Testis (tissue), 3 donors: ENCODE results near the gene GDF11. TPM values are rescaled to one million over a fixed set of nuclear protein-coding genes. Genes with fewer than 3 reads are reported as not detected.

Source experiments
- DNase-seq: peaks from one replicate; pipeline ENCODE4 v3.0.0-alpha.2; 2019
- H3K27ac ChIP-seq, 2 donors: fragments of 200-600 bp; sonication (generic); one replicate each; pipeline ENCODE4 v1.5.1; 2019
- H3K27me3 ChIP-seq: fragments of 200-600 bp; sonication (generic); one replicate; pipeline ENCODE4 v1.5.1; 2019
- H3K36me3 ChIP-seq: fragments of 200-600 bp; sonication (generic); one replicate; pipeline ENCODE4 v1.5.1; 2017; ENCODE audit warnings: low read depth; ENCODE audit errors: missing control alignments
- H3K4me1 ChIP-seq: fragments of 200-600 bp; sonication (generic); one replicate; pipeline ENCODE4 v1.5.1; 2019
- H3K4me3 ChIP-seq, 2 donors: fragments of 200-600 bp; sonication (generic); one replicate each; pipeline ENCODE4 v1.5.1; 2017 to 2019
- H3K9me3 ChIP-seq: fragments of 200-600 bp; sonication (generic); one replicate; pipeline ENCODE4 v1.5.1; 2017
- CTCF ChIP-seq, 3 experiments: fragments of 450-650 bp in 2 of 3; fragments of 200-600 bp in 1 of 3; sonication (generic) in 1 of 3; IDR thresholded peaks; one replicate each; pipeline ENCODE4 v1.5.1; 2016 to 2019; ENCODE audit warnings: antibody characterized with exemption in 3 of 3, mild to moderate bottlenecking in 2 of 3, moderate library complexity in 1 of 3
- POLR2A ChIP-seq: fragments of 450-650 bp; IDR thresholded peaks from one replicate; pipeline ENCODE4 v1.6.1; 2017; ENCODE audit warnings: antibody characterized with exemption, mild to moderate bottlenecking, moderate library complexity
- WGBS, 2 donors: methylation state at CpG; one replicate each; pipeline ENCODE4 v1.1.5; 2018; 5-methylcytosine and 5-hydroxymethylcytosine counted together
- intact Hi-C: fragments of 100-400 bp; cut with DNase I; formaldehyde crosslinking; loops from one replicate; pipeline ENCODE4 v1.15.1; 2023; ENCODE audit warnings: low total_unique reads
- polyA plus RNA-seq: library from polyadenylated mRNA; stranded (reverse); fragments of 350-450 nt; fragmentation: Illumina TruSeq; extraction: RNeasy Lipid Tissue Mini Kit (QIAGEN cat#74804); gene quantifications from one replicate; pipeline ENCODE4 v1.2.3, GENCODE V29; 2014; ENCODE audit warnings: low read depth, low replicate concordance; ENCODE audit not compliant: insufficient read depth
- total RNA-seq, 2 donors: library from RNA; depleted of rRNA; stranded (reverse); fragments of >200 nt; gene quantifications; one replicate each; pipeline ENCODE4 v1.2.3, GENCODE V29; 2016

GDF11 gene
- total and polyA plus RNA-seq, 3 donors from 2014 or later: 3.0 to 3.3 (median 3.1) TPM

GRCh38 chr12:55715169-55715764 is 27.7 kb upstream of the GDF11 start:
- H3K4me1 ChIP-seq: peaks cover 60% of the 10 kb centered on the region
- peak overlapping the region; percentile 90 to 96 for H3K27ac ChIP-seq
- no peak for DNase-seq
- H3K4me3 ChIP-seq: peak overlapping the region; percentile 85 to 95
- no peaks in the 10 kb centered on the region for H3K36me3 ChIP-seq
- TF ChIP-seq CTCF (IDR thresholded peaks at IDR 0.05) (no peak), POLR2A (no peak)
- H3K27me3 ChIP-seq: no peaks in the 10 kb centered on the region
- 48 to 52% methylated on average over 7 of the region's 7 CpGs for WGBS, 2 donors
- intact Hi-C loops: no loop called here
- H3K9me3 ChIP-seq: no peaks in the 10 kb centered on the region

- peak; percentile 95 for DNase-seq
- TF ChIP-seq CTCF (IDR thresholded peaks at IDR 0.05): peak in 1 of 3 experiments; percentile 34
- TF ChIP-seq POLR2A: no peak
- intact Hi-C loops: no loop called here
- Histone ChIP-seq H3K4me3 (peak within 1 kb of the TSS; percentile 85 to 95), H3K36me3 (no peaks in the 10 kb centered on the region), H3K27me3 (no peaks in the 10 kb centered on the region), H3K9me3 (no peaks in the 10 kb centered on the region), H3K4me1 (peaks cover 66% of the 10 kb centered on the region), H3K27ac (peak within 1 kb of the TSS; percentile 90 to 96)
- WGBS, 2 donors: 1% methylated on average over 22 to 42 of the region's 42 CpGs
These were observed 26.9 kb upstream of the GDF11 start, which contains the start of gene BLOC1S1 for GRCh38 chr12:55715833-55716581. Gene BLOC1S1, plus strand, starts transcription at chr12:55716046. Its CDS starts 6 bp downstream, at chr12:55716052.

GRCh38 chr12:55716582-55716957 is 26.4 kb upstream of the GDF11 start:
- intact Hi-C loops: no loop called here
- no peak for DNase-seq
- Histone ChIP-seq H3K27me3 (no peaks in the 10 kb centered on the region), H3K27ac (peak overlapping the region; percentile 90 to 96), H3K4me3 (peak overlapping the region; percentile 85 to 95), H3K4me1 (peaks cover 69% of the 10 kb centered on the region), H3K36me3 (no peaks in the 10 kb centered on the region), H3K9me3 (no peaks in the 10 kb centered on the region)
- 3% methylated on average over 13 of the region's 13 CpGs for WGBS, 2 donors
- no peak for TF ChIP-seq POLR2A

GRCh38 chr12:55717011-55718007 is 25.6 kb upstream of the GDF11 start:
- DNase-seq: no peak
- intact Hi-C loops: no loop called here

More at GRCh38 chr12:55717011-55718007, 25.6 kb upstream of the GDF11 start:
- no peaks in the 10 kb centered on the region for H3K27me3 ChIP-seq
- WGBS, 2 donors: 22 to 36% methylated on average over 8 of the region's 8 CpGs
- H3K9me3 ChIP-seq: no peaks in the 10 kb centered on the region
- H3K4me1 ChIP-seq: peaks cover 63% of the 10 kb centered on the region
- no peaks in the 10 kb centered on the region for H3K36me3 ChIP-seq
- H3K27ac ChIP-seq: peak overlapping the region; percentile 90 to 96
- TF ChIP-seq CTCF (IDR thresholded peaks at IDR 0.05): no peak
- no peak for TF ChIP-seq POLR2A
- peak overlapping the region; percentile 85 to 95 for H3K4me3 ChIP-seq
